ENCODE data around the gene PLXNB2.

Gene PLXNB2

GRCh38 chr22:50248196-50249081 lies 59.0 kb downstream of the PLXNB2 start:
- Histone ChIP-seq H3K4me1 (ENCODE audit: control insufficient read depth, insufficient read depth, low read length) (peaks cover 15% of the 10 kb centered on the region), H3K36me3 (ENCODE audit: control insufficient read depth, insufficient read depth, low read length) (peaks cover 12% of the 10 kb centered on the region), H3K4me3 (ENCODE audit: low read depth, low read length) (no peak overlapping the region), H3K9me3 (ENCODE audit: control insufficient read depth, insufficient read depth, low read length) (no peaks in the 10 kb centered on the region), H3K9ac (ENCODE audit: low read depth, low read length) (no peak overlapping the region), H3K27ac (ENCODE audit: low read depth, low read length) (peak overlapping the region; percentile 47), H3K27me3 (ENCODE audit: control insufficient read depth, insufficient read depth, low read length) (no peaks in the 10 kb centered on the region)

GRCh38 chr22:50247748-50248147 lies 59.7 kb downstream of the PLXNB2 start:
- H3K4me1 ChIP-seq (ENCODE audit: control insufficient read depth, insufficient read depth, low read length): peaks cover 15% of the 10 kb centered on the region
- no peak overlapping the region for H3K4me3 ChIP-seq (ENCODE audit: low read depth, low read length)
- H3K9ac ChIP-seq (ENCODE audit: low read depth, low read length): no peak overlapping the region
- no peaks in the 10 kb centered on the region for H3K27me3 ChIP-seq (ENCODE audit: control insufficient read depth, insufficient read depth, low read length)
- no peaks in the 10 kb centered on the region for H3K9me3 ChIP-seq (ENCODE audit: control insufficient read depth, insufficient read depth, low read length)
- H3K27ac ChIP-seq (ENCODE audit: low read depth, low read length): peak overlapping the region; percentile 47
- peaks cover 12% of the 10 kb centered on the region for H3K36me3 ChIP-seq (ENCODE audit: control insufficient read depth, insufficient read depth, low read length)

DNA sequence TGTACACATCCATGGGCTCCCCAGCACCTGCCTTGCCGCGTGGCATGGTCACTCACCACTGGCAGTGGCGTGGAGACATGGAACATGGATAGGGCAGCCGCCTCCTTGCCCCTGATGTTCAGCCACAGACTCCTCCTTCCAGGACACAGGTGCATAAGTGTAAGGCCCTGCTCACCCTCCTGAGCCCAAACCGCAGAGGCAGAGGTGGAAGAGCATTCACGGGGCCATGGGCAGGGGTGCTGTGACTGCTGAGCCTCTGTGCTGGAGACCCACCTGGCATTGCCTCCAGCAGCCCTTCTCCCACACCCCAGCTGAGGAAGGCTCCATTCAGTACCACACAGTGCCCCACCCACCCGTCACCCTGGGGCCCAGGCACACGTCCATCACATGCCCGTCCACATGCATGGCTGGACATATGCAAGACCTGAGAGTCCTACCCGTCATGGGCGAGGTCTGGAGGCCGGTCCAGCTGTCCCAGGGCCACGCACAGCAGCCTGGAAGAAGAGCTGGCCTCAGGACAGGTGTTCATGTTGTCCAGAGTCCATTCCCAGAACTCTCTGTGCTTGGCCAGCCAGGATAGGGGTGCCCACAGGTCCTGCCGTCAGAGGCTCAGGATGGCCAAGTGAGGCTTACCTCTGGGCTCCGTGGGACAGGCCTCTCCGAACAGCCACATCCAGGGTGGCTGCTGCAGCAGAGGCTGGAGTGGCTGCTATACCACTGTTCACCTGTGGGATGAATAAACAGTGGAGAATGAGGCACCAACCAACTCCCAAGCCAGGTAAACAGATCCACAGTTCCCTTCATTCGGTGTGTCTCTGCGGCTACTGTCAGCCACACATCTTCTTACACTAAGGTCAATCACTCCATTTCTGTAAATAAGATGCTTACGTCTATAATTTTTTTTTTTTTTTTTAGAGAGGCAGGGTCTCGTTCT lies 60.9 kb downstream of the PLXNB2 start:
- no peak overlapping the region for H3K27ac ChIP-seq (ENCODE audit: low read depth, low read length)
- H3K4me1 ChIP-seq (ENCODE audit: control insufficient read depth, insufficient read depth, low read length): peaks cover 15% of the 10 kb centered on the region
- H3K27me3 ChIP-seq (ENCODE audit: control insufficient read depth, insufficient read depth, low read length): no peaks in the 10 kb centered on the region
- no peaks in the 10 kb centered on the region for H3K9me3 ChIP-seq (ENCODE audit: control insufficient read depth, insufficient read depth, low read length)
- peak overlapping the region; percentile 93; the same call in 1 of the 2 replicates for H3K4me3 ChIP-seq (ENCODE audit: low read depth, low read length)
- H3K9ac ChIP-seq (ENCODE audit: low read depth, low read length): no peak overlapping the region
- H3K36me3 ChIP-seq (ENCODE audit: control insufficient read depth, insufficient read depth, low read length): peaks cover 12% of the 10 kb centered on the region

DNA sequence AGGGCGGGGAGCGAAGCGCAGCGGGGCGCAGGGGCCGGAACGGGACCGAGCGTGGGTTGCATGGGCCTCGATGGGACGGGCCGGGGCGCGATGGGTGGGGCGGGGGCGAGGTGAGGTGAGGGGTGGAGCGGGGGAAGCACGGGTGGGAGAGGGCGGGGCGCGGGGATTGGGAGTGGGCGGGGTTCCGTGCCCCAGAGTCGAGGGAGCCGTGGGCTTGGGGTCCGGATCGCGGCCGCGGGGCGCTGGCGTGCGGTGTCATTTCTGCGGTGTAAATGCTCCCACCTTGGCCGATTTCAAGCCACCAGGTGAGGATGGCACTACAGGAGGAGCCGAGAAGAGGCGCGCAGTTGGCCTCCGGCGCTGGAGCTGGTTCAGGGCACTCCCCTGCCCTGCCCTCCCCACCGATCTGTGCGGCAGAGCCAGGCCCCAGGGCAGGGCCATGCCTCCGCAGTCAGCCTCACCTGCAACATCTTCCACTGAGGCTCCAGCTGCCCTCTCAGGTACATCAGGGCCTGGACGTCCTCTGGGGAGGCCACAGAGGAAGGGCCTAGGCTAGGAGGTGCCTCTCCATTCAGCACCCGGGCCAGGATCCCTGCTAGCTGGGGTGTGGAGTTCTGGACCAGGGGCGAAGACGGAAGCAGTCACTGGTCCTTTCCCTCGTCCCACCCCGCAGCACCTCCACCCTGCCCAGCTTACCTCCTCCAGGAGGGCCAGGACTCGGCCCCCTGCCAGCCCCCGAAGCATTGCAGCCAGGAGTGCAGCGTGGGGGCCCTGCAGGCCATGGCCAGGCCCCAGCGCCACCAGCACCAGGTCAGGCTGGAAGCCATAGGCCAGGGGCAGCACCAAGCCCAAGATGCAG lies 62.0 kb downstream of the PLXNB2 start:
- H3K9me3 ChIP-seq (ENCODE audit: control insufficient read depth, insufficient read depth, low read length): no peaks in the 10 kb centered on the region
- peak overlapping the region; percentile 82 for H3K9ac ChIP-seq (ENCODE audit: low read depth, low read length)
- no peaks in the 10 kb centered on the region for H3K27me3 ChIP-seq (ENCODE audit: control insufficient read depth, insufficient read depth, low read length)
- peak overlapping the region; percentile 93 for H3K4me3 ChIP-seq (ENCODE audit: low read depth, low read length)
- H3K36me3 ChIP-seq (ENCODE audit: control insufficient read depth, insufficient read depth, low read length): peaks cover 13% of the 10 kb centered on the region
- H3K27ac ChIP-seq (ENCODE audit: low read depth, low read length): peak overlapping the region; percentile 88
- peaks cover 15% of the 10 kb centered on the region for H3K4me1 ChIP-seq (ENCODE audit: control insufficient read depth, insufficient read depth, low read length)

DNA sequence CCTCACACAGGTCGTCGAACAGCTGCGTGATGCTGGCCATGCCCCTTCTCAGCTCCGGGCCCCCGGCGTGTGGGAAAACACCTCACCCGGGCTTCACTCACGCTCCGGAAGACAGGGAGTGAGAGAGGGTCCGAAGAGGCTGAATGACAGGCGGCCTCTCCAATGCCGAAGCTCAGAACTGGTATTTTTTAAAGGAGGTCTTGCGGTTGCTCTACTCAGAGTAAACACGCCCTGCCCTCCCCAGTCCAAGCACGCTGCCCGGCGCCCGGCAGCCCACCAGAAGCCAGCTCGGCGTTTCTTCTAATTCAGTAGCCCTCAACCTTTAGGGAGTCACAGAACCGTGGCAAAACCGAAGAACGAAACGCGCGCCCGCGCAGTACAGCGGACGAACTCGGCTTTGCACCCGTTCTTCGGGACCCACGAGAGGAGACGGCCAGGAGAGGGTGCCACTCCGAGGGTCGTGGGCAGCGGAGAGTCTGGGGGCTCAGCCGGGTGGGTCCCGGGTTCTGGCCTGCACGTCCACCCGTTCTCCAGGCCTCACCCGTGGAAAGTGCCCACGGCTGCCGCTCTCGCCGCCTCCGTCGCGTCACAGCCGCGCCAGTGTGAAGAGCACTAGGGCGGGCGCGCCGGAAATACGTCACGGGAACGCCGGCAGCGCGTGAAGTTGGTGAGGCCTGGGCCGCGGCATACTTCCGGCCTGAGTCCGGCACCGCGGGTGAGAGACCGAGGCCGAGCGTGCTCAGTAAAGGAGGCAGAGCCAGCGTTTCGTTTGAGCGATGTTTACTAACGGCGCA lies 62.8 kb downstream of the PLXNB2 start, which contains the start of gene TUBGCP6:
TSS of gene TUBGCP6 (minus strand) at position 604 of the 794 bp plus-strand sequence. CDS start at position 40, 564 bp downstream.
- Histone ChIP-seq H3K27me3 (ENCODE audit: control insufficient read depth, insufficient read depth, low read length) (no peaks in the 10 kb centered on the region), H3K4me1 (ENCODE audit: control insufficient read depth, insufficient read depth, low read length) (peaks cover 11% of the 10 kb centered on the region; the same call in 1 of the 2 replicates)

GRCh38 chr22:50243685-50244419 lies 63.6 kb downstream of the PLXNB2 start:
- Histone ChIP-seq H3K27ac (ENCODE audit: low read depth, low read length) (peak overlapping the region; percentile 88), H3K27me3 (ENCODE audit: control insufficient read depth, insufficient read depth, low read length) (no peaks in the 10 kb centered on the region), H3K9ac (ENCODE audit: low read depth, low read length) (peak overlapping the region; percentile 82; the same call in 1 of the 2 replicates), H3K9me3 (ENCODE audit: control insufficient read depth, insufficient read depth, low read length) (no peaks in the 10 kb centered on the region), H3K36me3 (ENCODE audit: control insufficient read depth, insufficient read depth, low read length) (peaks cover 24% of the 10 kb centered on the region), H3K4me1 (ENCODE audit: control insufficient read depth, insufficient read depth, low read length) (peaks cover 11% of the 10 kb centered on the region; the same call in 1 of the 2 replicates), H3K4me3 (ENCODE audit: low read depth, low read length) (peak overlapping the region; percentile 93)

More for the DNA sequence above, 62.8 kb downstream of the PLXNB2 start, which contains the start of gene TUBGCP6:
- Histone ChIP-seq H3K9ac (ENCODE audit: low read depth, low read length) (peak within 1 kb of the TSS; percentile 82), H3K36me3 (ENCODE audit: control insufficient read depth, insufficient read depth, low read length) (peaks cover 21% of the 10 kb centered on the region), H3K4me3 (ENCODE audit: low read depth, low read length) (peak within 1 kb of the TSS; percentile 93), H3K27ac (ENCODE audit: low read depth, low read length) (peak within 1 kb of the TSS; percentile 88), H3K9me3 (ENCODE audit: control insufficient read depth, insufficient read depth, low read length) (no peaks in the 10 kb centered on the region)

- Histone ChIP-seq H3K27me3 (ENCODE audit: control insufficient read depth, insufficient read depth, low read length) (no peaks in the 10 kb centered on the region), H3K36me3 (ENCODE audit: control insufficient read depth, insufficient read depth, low read length) (peaks cover 24% of the 10 kb centered on the region), H3K4me3 (ENCODE audit: low read depth, low read length) (no peak overlapping the region), H3K4me1 (ENCODE audit: control insufficient read depth, insufficient read depth, low read length) (0 out of 2 replicates have a peak, but pooled peaks cover 8% of the 10 kb centered on the region), H3K27ac (ENCODE audit: low read depth, low read length) (no peak overlapping the region), H3K9ac (ENCODE audit: low read depth, low read length) (no peak overlapping the region), H3K9me3 (ENCODE audit: control insufficient read depth, insufficient read depth, low read length) (no peaks in the 10 kb centered on the region)
These were observed 65.0 kb downstream of the PLXNB2 start for GRCh38 chr22:50242406-50242949.

- no peak overlapping the region for H3K9ac ChIP-seq (ENCODE audit: low read depth, low read length)
- 0 out of 2 replicates have a peak, but pooled peaks cover 2% of the 10 kb centered on the region for H3K4me1 ChIP-seq (ENCODE audit: control insufficient read depth, insufficient read depth, low read length)
- H3K27ac ChIP-seq (ENCODE audit: low read depth, low read length): no peak overlapping the region
- H3K36me3 ChIP-seq (ENCODE audit: control insufficient read depth, insufficient read depth, low read length): peaks cover 13% of the 10 kb centered on the region; the same call in 1 of the 2 replicates
- no peak overlapping the region for H3K4me3 ChIP-seq (ENCODE audit: low read depth, low read length)
- H3K27me3 ChIP-seq (ENCODE audit: control insufficient read depth, insufficient read depth, low read length): no peaks in the 10 kb centered on the region
- peaks cover 3% of the 10 kb centered on the region; the same call in 1 of the 2 replicates for H3K9me3 ChIP-seq (ENCODE audit: control insufficient read depth, insufficient read depth, low read length)
These were observed 68.7 kb downstream of the PLXNB2 start for GRCh38 chr22:50238755-50239154.

All from HUES48 (cell line).